Karpas-422 (cell line): Measurements from ENCODE around the gene CECR2. TPM values are rescaled to one million over a fixed set of nuclear protein-coding genes. Genes with fewer than 3 reads are reported as not detected.

Source experiments
- DNase-seq: peaks from one replicate; pipeline ENCODE4 v3.0.0-alpha.2; 2015
- H2AFZ ChIP-seq: fragments of 200-600 bp; sonication (generic); 2 replicates; pipeline ENCODE4 v1.6.1; 2014; ENCODE audit warnings: antibody characterized with exemption, low read length, mixed read lengths
- H3K27ac ChIP-seq: fragments of 200-600 bp; sonication (generic); 2 replicates; pipeline ENCODE4 v1.5.1; 2014; ENCODE audit warnings: mild to moderate bottlenecking, low read length, moderate library complexity
- H3K27me3 ChIP-seq: fragments of 200-600 bp; sonication (generic); 2 replicates; pipeline ENCODE4 v1.6.1; 2014; ENCODE audit warnings: low read length, mixed read lengths
- H3K36me3 ChIP-seq: fragments of 200-600 bp; sonication (generic); 2 replicates; pipeline ENCODE4 v1.6.1; 2014; ENCODE audit warnings: low read length, mixed read lengths; ENCODE audit not compliant: insufficient read depth
- H3K4me1 ChIP-seq: fragments of 200-600 bp; sonication (generic); 2 replicates; pipeline ENCODE4 v1.6.1; 2014; ENCODE audit warnings: mild to moderate bottlenecking, low read length, mixed read lengths
- H3K4me2 ChIP-seq: fragments of 200-600 bp; sonication (generic); 2 replicates; pipeline ENCODE4 v1.6.1; 2014; ENCODE audit warnings: low read length, low read depth, mild to moderate bottlenecking; ENCODE audit not compliant: poor library complexity, severe bottlenecking
- H3K4me3 ChIP-seq: fragments of 200-600 bp; sonication (generic); 2 replicates; pipeline ENCODE4 v1.5.1; 2014; ENCODE audit warnings: mild to moderate bottlenecking, antibody characterized with exemption, low read length, mixed read lengths
- H3K79me2 ChIP-seq: fragments of 200-600 bp; sonication (generic); 2 replicates; pipeline ENCODE4 v1.6.1; 2014; ENCODE audit warnings: mild to moderate bottlenecking, low read length, mixed read lengths
- H3K9ac ChIP-seq: fragments of 200-600 bp; sonication (generic); 2 replicates; pipeline ENCODE4 v1.6.0; 2014; ENCODE audit warnings: low read length
- H3K9me2 ChIP-seq: fragments of 200-600 bp; sonication (generic), shearing (Covaris generic); replicated peaks from 2 replicates; pipeline ENCODE4 v1.6.0; 2014; ENCODE audit warnings: mild to moderate bottlenecking, low read length, moderate library complexity; ENCODE audit not compliant: insufficient read depth
- H3K9me3 ChIP-seq: fragments of 300-700, 200-600 bp; sonication (generic); 2 replicates; pipeline ENCODE4 v1.6.1; 2014; ENCODE audit warnings: low read length, mixed read lengths
- H4K20me1 ChIP-seq: fragments of 200-600 bp; sonication (generic); 2 replicates; pipeline ENCODE4 v1.6.1; 2014; ENCODE audit warnings: mild to moderate bottlenecking, antibody characterized with exemption, low read length, low read depth; ENCODE audit not compliant: insufficient read depth
- total RNA-seq: library from RNA; depleted of rRNA; stranded (reverse); fragments of >200 nt; shearing (Covaris generic); gene quantifications from 2 replicates; pipeline ENCODE4 v1.2.3, GENCODE V29; 2014; ENCODE audit warnings: low replicate concordance

Gene CECR2
- total RNA-seq, 1 experiment from 2014 or later, result 1.6 TPM

DNA sequence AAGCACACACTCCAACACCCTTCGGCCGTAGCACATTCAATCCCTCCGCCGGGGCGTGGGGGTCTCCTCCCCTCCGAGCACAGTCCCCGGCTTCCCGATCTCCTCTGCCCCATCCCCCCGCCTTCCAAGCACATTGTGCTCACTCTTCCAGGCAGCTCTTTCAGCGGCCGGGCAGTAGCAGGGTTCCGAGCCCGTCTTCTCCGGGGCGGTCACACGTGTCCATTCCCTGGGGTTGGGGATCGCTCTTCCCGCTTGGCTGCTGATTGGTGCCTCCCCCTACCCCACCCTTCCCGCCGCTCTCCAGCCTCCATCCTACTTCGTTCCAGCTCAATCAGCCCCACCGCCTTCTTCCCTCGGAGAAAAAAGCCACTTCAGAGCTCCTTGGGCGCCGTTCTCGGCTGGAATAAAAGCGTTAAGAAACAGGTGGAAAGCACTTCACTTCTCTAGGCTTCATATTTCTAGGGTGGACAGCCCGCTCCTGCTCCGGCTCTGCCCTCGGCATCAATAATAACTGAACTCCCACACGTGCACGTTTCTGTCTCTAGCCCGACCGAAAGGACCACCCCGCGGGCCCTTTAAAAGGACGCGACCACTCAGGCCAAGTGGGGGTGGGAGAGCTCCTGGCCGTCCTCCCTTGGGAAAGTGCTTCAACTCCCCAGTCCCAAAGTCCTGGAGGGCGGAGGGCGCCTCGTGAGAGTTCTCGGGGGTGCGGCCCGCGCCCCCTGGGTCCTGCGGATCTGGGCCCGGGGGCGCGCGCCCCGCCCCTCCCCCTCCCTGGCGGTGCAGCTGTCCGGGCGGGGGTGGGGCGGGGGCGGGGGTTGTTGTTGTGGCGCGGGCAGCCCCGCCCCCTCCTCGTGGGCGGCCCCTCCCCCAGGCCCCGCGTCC is 464 bp upstream of the CECR2 start:
- Histone ChIP-seq H3K9me2 (no peaks in the 10 kb centered on the region), H3K36me3 (no peaks in the 10 kb centered on the region), H4K20me1 (no peaks in the 10 kb centered on the region), H3K27me3 (no peaks in the 10 kb centered on the region), H3K27ac (no peak overlapping the region), H2AFZ (no peak overlapping the region), H3K4me1 (peaks cover 12% of the 10 kb centered on the region), H3K9me3 (no peaks in the 10 kb centered on the region), H3K9ac (0 out of 2 replicates have a peak overlapping the region, but pooled peaks have one; percentile 3), H3K79me2 (no peaks in the 10 kb centered on the region), H3K4me2 (peak overlapping the region; percentile 57), H3K4me3 (peak overlapping the region; percentile 40; the same call in 1 of the 2 replicates)
- DNase-seq, result peak; percentile 53

DNA sequence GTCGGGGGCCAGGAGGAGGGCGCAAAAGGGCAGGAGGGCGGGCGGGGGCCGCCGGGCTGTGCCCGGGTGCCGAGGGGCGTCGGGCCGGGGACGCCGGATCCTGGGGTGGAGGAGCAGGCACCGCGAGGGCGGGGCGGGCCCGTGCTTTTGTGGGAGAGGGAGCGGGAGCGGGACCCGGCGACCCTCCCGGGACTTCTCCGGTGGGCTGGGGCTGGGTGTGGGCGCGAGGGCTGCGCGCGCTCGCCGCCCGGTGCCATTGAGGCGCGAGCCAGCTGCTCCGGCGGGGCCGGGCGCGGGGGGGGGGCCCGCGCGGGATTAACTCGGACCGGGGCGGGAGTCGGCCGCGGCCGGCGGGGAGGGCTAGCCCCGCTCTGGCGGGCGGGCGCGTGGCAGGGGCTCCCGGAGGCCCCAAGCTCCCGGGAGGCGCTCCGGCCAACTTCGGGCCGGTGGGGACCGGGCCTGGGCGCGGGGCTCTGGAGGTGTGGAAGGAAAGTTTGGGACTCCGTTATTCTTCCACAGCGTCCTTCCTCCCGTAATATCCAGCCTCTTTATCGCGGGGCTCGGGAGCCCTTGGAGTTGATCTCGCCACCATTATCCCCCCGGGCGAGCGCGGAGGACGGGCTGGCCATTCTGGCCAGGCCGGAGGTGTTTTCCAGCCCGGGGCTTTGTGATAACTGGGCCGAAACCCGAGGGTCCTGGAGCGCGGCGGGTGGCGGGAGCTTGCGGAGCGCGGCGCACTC is 936 bp downstream of the CECR2 start:
- no peaks in the 10 kb centered on the region for H4K20me1 ChIP-seq
- peaks cover 12% of the 10 kb centered on the region for H3K4me1 ChIP-seq
- H3K27me3 ChIP-seq, result no peaks in the 10 kb centered on the region
- H3K4me2 ChIP-seq, result peak overlapping the region; percentile 68
- DNase-seq, result no peak
- no peaks in the 10 kb centered on the region for H3K9me2 ChIP-seq
- H3K9ac ChIP-seq, result peak overlapping the region; percentile 61
- H2AFZ ChIP-seq, result no peak overlapping the region
- H3K36me3 ChIP-seq, result no peaks in the 10 kb centered on the region
- no peaks in the 10 kb centered on the region for H3K9me3 ChIP-seq
- no peak overlapping the region for H3K27ac ChIP-seq
- no peaks in the 10 kb centered on the region for H3K79me2 ChIP-seq
- H3K4me3 ChIP-seq, result peak overlapping the region; percentile 60; the same call in 1 of the 2 replicates

DNA sequence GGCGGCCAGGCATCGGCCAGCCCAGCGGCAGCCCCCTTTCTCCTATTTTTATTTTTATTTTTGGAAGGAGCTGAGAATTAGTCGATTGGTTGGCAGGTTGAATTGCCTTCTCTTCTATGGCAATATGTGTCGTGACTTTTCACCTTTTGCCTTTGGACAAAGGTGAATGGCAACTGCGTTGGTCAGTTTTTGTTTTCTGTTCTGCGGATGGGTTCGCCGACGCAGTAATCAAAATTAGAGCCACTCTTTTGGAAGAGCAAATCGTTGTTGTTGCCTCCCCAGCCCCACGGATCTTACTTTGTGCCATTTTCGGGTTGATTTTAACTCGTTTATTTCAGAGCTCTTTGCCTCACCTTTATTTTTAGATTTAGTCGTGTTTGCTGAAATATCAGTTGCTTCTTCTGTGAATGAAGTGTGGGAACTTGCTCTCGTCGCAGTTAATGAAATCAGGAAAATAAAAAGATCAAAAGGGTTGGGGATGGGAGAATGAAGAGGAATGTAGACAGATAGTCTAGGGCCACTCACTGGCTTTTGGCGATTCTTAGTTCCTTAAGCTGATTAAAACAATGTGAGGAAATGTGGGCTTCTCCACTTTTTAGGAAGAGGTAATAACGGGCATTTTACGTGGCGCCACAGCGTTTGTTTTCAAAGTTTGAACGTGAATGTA is 1.6 kb downstream of the CECR2 start:
- Histone ChIP-seq H3K27ac (no peak overlapping the region), H3K9ac (no peak overlapping the region), H3K4me2 (no peak overlapping the region), H3K79me2 (no peaks in the 10 kb centered on the region), H3K27me3 (no peaks in the 10 kb centered on the region), H3K4me3 (no peak overlapping the region), H3K4me1 (peaks cover 12% of the 10 kb centered on the region), H2AFZ (no peak overlapping the region), H3K9me2 (no peaks in the 10 kb centered on the region), H3K36me3 (no peaks in the 10 kb centered on the region), H4K20me1 (no peaks in the 10 kb centered on the region), H3K9me3 (no peaks in the 10 kb centered on the region)
- no peak for DNase-seq

DNA sequence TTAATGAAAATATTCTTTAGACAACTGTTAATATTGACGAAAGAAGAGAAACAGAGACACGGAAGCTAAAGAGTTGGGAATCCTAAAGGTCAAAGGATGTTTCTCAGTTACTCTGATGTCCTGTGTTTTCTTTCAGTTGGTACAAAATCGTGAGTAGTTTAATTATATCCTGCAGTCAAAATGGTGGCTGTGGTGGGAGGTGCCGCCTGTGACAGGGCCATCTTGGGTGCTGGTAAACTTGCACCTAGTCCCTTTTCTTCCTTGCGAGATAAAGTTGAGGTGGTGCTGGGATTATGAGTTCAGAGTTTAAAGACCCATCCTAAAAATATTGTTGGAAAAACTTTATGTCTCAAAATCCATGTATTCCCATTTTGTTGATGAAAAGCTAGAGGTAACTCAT is 2.2 kb downstream of the CECR2 start:
- no peak overlapping the region for H3K9ac ChIP-seq
- H3K27me3 ChIP-seq, result no peaks in the 10 kb centered on the region
- H3K9me3 ChIP-seq, result no peaks in the 10 kb centered on the region
- DNase-seq, result no peak
- H3K4me2 ChIP-seq, result no peak overlapping the region
- peaks cover 12% of the 10 kb centered on the region for H3K4me1 ChIP-seq
- no peaks in the 10 kb centered on the region for H3K79me2 ChIP-seq
- no peak overlapping the region for H3K27ac ChIP-seq
- no peaks in the 10 kb centered on the region for H3K9me2 ChIP-seq
- no peak overlapping the region for H2AFZ ChIP-seq
- H3K4me3 ChIP-seq, result no peak overlapping the region
- no peaks in the 10 kb centered on the region for H4K20me1 ChIP-seq
- H3K36me3 ChIP-seq, result no peaks in the 10 kb centered on the region

DNA sequence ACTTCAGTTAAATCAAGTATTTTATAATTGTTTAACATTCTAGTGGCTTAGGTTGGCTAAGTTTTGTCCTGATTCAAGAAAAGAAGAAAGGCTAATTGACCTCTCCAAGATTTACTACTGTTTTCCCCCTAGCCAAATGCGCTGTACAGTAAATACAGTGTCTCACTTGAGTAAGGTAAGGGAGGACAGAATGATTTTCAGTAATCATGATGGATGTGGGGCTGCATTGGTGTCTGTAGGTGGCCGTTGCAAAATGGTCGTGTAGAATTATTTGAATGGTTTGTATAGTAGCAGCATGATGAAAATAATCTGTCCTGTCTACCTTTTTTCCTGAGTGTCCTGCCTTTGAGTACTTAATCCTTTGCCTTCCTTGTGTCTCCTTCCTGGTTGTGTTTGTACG is 4.6 kb downstream of the CECR2 start:
- no peaks in the 10 kb centered on the region for H3K79me2 ChIP-seq
- H3K9ac ChIP-seq, result no peak overlapping the region
- no peak overlapping the region for H3K4me3 ChIP-seq
- DNase-seq, result no peak
- H3K9me3 ChIP-seq, result no peaks in the 10 kb centered on the region
- no peak overlapping the region for H3K4me2 ChIP-seq
- no peaks in the 10 kb centered on the region for H3K27me3 ChIP-seq
- no peak overlapping the region for H3K27ac ChIP-seq
- no peak overlapping the region for H2AFZ ChIP-seq
- no peaks in the 10 kb centered on the region for H4K20me1 ChIP-seq
- peaks cover 5% of the 10 kb centered on the region for H3K4me1 ChIP-seq
- no peaks in the 10 kb centered on the region for H3K36me3 ChIP-seq
- no peaks in the 10 kb centered on the region for H3K9me2 ChIP-seq

DNA sequence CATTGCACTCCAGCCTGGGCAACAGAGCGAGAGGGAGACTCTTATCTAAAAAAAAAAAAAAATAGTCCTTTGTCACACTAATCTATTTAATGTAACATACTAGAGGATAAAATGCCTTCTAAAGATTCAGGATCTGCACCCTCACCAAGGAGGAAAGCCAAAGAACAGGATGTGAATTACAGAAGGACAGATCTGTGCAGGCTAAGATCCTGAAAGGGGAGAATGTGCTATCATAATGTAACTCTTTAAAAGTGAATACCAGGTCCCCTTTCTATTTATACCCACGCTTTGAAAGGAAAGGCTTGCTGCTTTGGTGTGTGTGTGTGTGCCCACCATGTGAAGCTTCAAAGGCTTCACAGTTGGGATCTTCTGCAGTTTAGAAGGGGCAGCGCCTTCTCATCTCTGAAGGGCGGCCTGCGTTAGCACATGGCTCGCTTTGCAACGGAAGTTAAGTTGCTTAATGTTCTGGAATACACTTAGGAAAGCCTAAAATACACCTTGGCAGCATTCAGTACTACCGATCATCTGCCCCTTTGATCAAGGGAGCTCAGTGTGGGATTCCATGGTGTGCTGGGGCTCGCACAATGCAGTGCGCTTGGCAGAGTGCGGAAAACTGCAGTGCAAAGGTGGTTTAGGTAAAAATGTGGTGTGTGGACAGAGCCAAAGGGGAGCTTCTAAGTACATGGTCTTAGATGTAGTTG is 6.8 kb downstream of the CECR2 start:
- Histone ChIP-seq H3K4me1 (peaks cover 2% of the 10 kb centered on the region; the same call in 1 of the 2 replicates), H4K20me1 (no peaks in the 10 kb centered on the region), H3K9me3 (no peaks in the 10 kb centered on the region), H3K79me2 (no peaks in the 10 kb centered on the region), H3K9me2 (no peaks in the 10 kb centered on the region), H3K27me3 (no peaks in the 10 kb centered on the region), H2AFZ (no peak overlapping the region), H3K27ac (no peak overlapping the region), H3K4me2 (no peak overlapping the region), H3K9ac (no peak overlapping the region), H3K4me3 (no peak overlapping the region), H3K36me3 (no peaks in the 10 kb centered on the region)
- DNase-seq, result no peak

DNA sequence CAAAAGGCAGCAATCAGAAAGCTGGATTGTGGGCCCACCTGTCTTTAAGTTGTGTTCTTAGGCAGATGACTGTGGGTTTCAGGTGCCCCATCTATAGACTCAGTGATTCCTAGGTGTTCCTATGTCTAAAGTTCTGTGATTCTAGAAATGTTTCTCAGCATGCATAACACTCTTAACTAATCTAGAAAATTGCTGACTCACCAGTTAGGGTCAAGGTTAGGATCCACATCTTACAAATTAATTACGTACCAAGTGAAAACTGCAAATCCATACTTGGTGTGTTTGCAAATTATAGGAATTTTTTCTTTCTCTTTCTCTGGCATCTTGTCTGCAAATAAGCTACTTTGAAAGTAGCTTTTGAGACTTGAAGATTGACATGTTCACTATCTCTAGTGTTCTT is 7.7 kb downstream of the CECR2 start:
- Histone ChIP-seq H4K20me1 (no peaks in the 10 kb centered on the region), H3K9ac (no peak overlapping the region), H3K9me3 (no peaks in the 10 kb centered on the region), H3K4me3 (no peak overlapping the region), H3K9me2 (no peaks in the 10 kb centered on the region), H3K27ac (no peak overlapping the region), H3K4me1 (peaks cover 2% of the 10 kb centered on the region; the same call in 1 of the 2 replicates), H2AFZ (no peak overlapping the region), H3K36me3 (no peaks in the 10 kb centered on the region), H3K27me3 (no peaks in the 10 kb centered on the region), H3K4me2 (no peak overlapping the region), H3K79me2 (no peaks in the 10 kb centered on the region)
- no peak for DNase-seq
